ENCODE results near the gene PLA2G12A. TPM values are rescaled to one million over a fixed set of nuclear protein-coding genes. Genes with fewer than 3 reads are reported as not detected.

The PLA2G12A gene
- total RNA-seq, 1 experiment from 2014 or later = 47.3 TPM

DNA sequence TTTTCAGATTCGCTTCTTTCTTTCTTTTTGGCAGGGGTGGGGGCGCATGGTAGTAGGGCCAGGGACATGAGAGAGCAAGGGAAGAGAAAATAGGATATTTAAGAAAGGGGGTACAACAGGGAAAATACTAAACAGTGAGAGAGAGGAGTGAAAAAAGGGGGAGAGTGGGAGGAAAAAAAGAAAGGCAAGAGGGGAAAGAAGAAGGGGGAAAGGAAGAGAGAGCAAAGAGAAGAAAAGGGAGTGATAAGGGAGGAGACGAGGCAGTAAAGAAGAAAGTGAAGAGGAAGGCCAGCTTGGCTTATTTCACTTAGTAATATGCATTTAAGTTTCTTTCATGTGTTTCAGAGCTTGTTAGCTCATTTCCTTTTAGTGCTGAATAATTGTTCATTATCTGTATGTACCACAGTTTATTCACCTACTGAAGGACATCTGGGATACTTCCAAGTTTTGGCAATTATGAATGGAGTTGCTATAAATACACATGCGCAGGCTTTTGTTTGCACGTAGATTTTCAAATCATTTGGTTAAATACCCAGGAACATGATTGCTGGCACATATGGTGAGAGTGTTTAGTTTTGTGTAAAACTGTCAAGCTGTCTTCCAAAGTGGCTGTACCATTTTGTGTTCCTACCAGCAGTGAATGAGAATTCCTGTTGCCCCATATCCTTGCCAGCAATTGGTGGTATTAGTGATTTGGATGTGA, 63.9 kb downstream of the PLA2G12A start:
- H3K9ac ChIP-seq (ENCODE audit: extremely low read depth, insufficient read length, low read length) = no peak overlapping the region
- no peak overlapping the region for H3K4ac ChIP-seq (ENCODE audit: low read depth, low read length)
- no peaks in the 10 kb centered on the region for H3K9me3 Mint-ChIP-seq
- no peaks in the 10 kb centered on the region for H3K9me3 ChIP-seq (ENCODE audit: control insufficient read depth, low read depth, low read length)
- no peak overlapping the region for H4K8ac ChIP-seq (replicated peaks; ENCODE audit: insufficient read length, low read depth, low read length)
- DNase-seq = no peak
- WGBS (ENCODE audit: extremely low coverage, insufficient read length, low lambda C conversion rate) = no CpG with 5 or more reads among the region's 5 CpGs
- no peak overlapping the region for H4K91ac ChIP-seq (ENCODE audit: insufficient read length, low read depth, low read length)
- no peak overlapping the region for H2BK20ac ChIP-seq (ENCODE audit: low read depth, low read length, poor library complexity, severe bottlenecking)
- no peak overlapping the region for H2BK5ac ChIP-seq (ENCODE audit: insufficient read length, low read length)
- no peak overlapping the region for H4K5ac ChIP-seq (ENCODE audit: insufficient read length, low read depth, low read length)
- H2BK15ac ChIP-seq (ENCODE audit: low read depth, low read length) = no peak overlapping the region
- no peaks in the 10 kb centered on the region for H3K79me2 ChIP-seq (ENCODE audit: insufficient read depth, low read length)
- no peaks in the 10 kb centered on the region for H3K27me3 Mint-ChIP-seq (ENCODE audit: low read depth)
- H3K27ac Mint-ChIP-seq = no peak overlapping the region
- H2AK5ac ChIP-seq (ENCODE audit: insufficient read length, low read length) = no peak overlapping the region
- no peaks in the 10 kb centered on the region for H3K4me1 ChIP-seq (ENCODE audit: insufficient read depth, low read length)
- peaks cover 18 to 21% of the 10 kb centered on the region in 2 experiments for H3K4me1 Mint-ChIP-seq
- no peaks in the 10 kb centered on the region for H3K79me1 ChIP-seq (ENCODE audit: insufficient read depth, low read depth, low read length, poor library complexity, severe bottlenecking)
- no peak overlapping the region for H2BK12ac ChIP-seq (ENCODE audit: insufficient read length, low read depth, low read length)
- no peak overlapping the region for H2AFZ ChIP-seq (ENCODE audit: low read length)
- H3K23me2 ChIP-seq (ENCODE audit: insufficient read length, low read depth, low read length, poor library complexity, severe bottlenecking) = no peaks in the 10 kb centered on the region
- H2BK120ac ChIP-seq (ENCODE audit: low read depth, low read length, poor library complexity, severe bottlenecking) = no peak overlapping the region
- peaks cover 0 to 2% (median 0%) of the 10 kb centered on the region in 3 experiments; a peak in 1 of 7 replicates for H3K36me3 Mint-ChIP-seq (ENCODE audit: insufficient read depth in 1 of 3, low read depth in 3 of 3)
- H3K18ac ChIP-seq (ENCODE audit: insufficient read length, low read depth, low read length) = no peak overlapping the region
- H3K23ac ChIP-seq (ENCODE audit: insufficient read length, low read depth, low read length) = no peak overlapping the region
- no peak overlapping the region for H3K14ac ChIP-seq (ENCODE audit: insufficient read depth, low read length)
- H3K4me3 Mint-ChIP-seq = no peak overlapping the region
- no peak overlapping the region for H3K27ac ChIP-seq (ENCODE audit: insufficient read length, low read depth, low read length)
- H3K56ac ChIP-seq (ENCODE audit: insufficient read length, low read depth, low read length) = no peak overlapping the region
- H3K27me3 ChIP-seq (ENCODE audit: insufficient read depth, low read length) = no peaks in the 10 kb centered on the region
- TF ChIP-seq, protein P1, sequence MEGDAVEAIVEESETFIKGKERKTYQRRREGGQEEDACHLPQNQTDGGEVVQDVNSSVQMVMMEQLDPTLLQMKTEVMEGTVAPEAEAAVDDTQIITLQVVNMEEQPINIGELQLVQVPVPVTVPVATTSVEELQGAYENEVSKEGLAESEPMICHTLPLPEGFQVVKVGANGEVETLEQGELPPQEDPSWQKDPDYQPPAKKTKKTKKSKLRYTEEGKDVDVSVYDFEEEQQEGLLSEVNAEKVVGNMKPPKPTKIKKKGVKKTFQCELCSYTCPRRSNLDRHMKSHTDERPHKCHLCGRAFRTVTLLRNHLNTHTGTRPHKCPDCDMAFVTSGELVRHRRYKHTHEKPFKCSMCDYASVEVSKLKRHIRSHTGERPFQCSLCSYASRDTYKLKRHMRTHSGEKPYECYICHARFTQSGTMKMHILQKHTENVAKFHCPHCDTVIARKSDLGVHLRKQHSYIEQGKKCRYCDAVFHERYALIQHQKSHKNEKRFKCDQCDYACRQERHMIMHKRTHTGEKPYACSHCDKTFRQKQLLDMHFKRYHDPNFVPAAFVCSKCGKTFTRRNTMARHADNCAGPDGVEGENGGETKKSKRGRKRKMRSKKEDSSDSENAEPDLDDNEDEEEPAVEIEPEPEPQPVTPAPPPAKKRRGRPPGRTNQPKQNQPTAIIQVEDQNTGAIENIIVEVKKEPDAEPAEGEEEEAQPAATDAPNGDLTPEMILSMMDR (conservative IDR thresholded peaks at IDR 0.05) = no peak
- H3K4me2 ChIP-seq (ENCODE audit: insufficient read depth, insufficient read length, low read length) = no peak overlapping the region
- no peaks in the 10 kb centered on the region for H4K20me1 ChIP-seq (ENCODE audit: control insufficient read depth, insufficient read depth, insufficient read length)
- no peak overlapping the region for H3T11ph ChIP-seq (ENCODE audit: low read length)

All from H9 (cell line).